Stimulated activated CD4-positive, alpha-beta T cell treated with anti-CD3 and anti-CD28 coated beads, Interleukin-12 subunit alpha, Interleukin-12 subunit beta, amount 100 ng/mL, for 48 hours (primary cell): ENCODE data around the gene CANX.
"Not testable (repeated sequence)": the region's sequence is repeated elsewhere in the genome, so short reads cannot be mapped to it uniquely, and the experiment has no call there.

ENCODE experiments used
- DNase-seq, 3 donors: peaks; one replicate each; pipeline ENCODE4 v3.0.0-alpha.2; 2020; ENCODE audit warnings: low read depth in 2 of 3, low spot score in 1 of 3

CANX gene

DNA sequence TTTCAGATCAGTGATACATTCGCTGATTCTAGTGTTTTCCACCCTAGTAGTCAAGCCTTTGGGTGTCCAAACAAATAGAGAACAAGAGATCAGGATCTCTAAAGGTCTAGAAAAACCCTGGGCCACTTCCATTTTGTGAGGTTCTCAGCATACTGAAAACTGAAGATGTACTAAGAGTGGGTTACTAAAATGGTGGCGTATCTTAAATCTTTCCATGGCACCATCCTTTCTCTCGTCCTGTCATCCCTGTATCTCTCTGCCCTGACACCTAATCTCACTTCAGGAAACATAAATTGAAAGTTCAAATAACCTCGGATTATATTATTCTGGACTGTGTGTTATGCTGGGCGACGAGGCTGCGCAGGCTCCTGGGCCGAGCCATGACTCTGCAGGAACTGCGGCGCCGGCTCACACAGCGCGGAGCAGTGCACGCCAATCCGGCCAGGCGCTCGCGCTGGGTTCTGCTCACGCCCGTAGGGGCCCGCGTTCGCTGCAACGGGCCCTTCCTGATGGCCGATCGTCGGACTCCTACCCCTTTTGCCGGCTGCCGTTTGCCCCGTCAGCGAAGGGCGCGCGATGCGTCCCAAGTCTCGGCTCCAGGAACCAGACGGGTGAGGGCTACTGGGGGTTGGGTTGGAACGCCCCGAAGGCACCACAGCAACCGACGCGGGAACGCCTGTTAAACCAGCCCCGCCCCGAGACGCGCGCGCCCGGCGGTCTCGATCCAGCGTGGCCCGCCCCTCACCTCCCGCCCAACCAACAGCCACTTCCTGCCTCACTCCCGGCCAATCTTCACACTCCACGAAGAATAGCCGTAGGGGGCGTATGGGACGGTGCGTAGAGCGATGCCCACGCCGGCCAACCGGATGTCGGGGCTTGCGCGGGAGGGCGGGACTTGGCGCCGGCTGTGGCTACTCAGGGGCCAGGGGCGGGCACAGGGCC lies 503 bp upstream of the CANX start:
- peak; percentile 97 to 99 (median 99) for DNase-seq

DNA sequence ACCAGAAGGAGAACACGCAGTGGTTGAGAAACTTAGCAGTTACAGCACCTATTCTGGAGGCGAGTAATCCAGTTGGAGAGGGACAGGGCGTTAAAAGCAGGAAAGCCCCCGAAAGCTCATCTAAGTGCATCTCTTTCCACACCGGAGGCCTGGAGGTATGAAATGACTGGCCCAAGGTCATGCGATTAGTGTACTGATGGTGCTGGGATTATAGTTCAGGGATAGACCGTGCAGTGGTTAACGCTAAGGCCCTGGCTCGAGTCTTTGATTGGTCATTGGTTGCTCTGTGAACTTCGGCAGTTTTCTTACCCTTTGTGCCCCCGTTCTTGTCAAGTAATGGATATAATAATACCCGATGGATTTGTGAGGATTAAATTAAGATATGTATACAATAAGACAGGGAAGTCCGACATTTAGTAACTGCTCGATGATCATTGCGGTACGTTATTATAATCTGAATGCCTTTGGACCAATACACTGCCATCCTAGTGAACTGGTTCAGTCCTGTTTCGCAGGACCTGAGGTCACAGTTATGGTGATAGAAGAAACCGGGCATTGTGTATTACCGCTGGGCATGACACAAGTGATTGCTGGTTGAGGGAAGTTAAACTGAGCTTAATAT lies 960 bp downstream of the CANX start:
- DNase-seq = peak; percentile 21 to 49 (median 25)

DNA sequence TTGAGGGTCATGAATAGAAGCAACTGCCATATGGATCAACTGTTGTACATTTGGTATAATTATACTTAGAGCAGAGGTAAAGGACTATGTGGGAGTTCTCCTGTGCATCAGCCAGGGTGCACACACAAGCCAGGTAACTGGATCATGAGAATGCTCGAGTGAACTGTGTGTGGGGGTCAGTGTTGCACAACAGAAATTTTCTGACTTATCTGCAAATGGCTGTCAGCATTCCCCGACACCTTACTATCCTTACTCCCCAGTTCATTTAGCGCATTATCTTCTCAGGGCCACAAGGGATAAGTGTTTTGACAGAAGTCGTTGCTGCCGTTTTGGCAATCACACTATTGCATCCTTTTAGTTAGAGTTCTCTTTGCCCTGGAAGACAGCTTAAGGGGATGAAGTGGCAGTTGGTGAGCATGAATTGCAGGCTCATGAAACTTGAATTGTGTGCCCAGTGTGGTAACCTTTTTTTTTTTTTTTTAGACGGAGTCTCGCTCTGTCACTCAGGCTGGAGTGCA lies 1.7 kb downstream of the CANX start:
- DNase-seq = no peak

DNA sequence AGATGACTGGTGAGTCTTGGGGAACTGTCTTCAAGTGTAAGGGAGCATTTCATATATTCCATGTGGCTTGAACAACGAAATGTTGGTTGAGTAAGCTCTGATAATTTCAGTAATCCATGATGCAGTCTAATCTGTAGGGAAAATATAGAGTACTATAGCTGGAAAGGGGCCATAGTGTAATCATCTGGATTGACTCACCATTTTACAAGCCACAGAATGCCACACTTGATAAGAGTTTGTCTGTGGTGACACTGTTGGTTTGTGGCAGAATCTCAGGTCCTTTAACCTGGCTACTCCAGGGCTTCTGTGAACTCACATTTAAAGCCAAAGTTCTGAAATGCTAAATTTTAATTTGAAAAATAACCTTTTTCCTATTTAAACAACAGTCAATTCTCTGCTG lies 17.5 kb downstream of the CANX start:
- no peak for DNase-seq

DNA sequence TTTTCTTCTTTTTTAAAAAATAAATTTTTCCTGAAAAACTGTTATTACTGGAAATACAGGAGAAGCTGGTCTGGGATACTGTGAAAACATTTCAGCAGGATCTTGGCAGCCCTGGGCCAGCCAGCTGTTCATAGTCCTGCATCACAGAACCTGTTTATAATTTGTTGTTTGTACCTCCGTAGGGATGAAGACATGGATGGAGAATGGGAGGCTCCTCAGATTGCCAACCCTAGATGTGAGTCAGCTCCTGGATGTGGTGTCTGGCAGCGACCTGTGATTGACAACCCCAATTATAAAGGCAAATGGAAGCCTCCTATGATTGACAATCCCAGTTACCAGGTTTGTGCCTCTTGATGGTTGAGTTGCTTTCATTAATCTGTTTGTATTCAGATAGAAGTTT lies 21.5 kb downstream of the CANX start:
- no peak for DNase-seq

DNA sequence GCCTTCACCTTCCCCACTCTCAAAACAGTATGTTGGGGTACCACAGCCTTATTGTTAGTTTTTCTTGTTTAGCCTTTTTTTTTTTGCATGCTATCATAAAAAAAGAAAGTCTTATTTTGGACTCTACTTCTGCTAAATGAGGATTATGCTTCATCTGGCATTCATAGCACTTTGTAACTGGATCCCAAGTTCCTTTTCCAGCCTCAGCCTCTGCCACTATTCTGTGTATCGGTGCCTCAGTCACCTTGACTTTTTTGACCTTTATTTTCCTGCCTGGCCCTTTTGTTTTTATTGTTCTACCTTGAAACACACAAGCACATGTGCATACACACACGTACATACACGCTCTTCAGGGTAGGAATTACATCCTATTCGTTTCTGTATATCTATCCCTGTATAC lies 25.4 kb downstream of the CANX start:
- DNase-seq = no peak

DNA sequence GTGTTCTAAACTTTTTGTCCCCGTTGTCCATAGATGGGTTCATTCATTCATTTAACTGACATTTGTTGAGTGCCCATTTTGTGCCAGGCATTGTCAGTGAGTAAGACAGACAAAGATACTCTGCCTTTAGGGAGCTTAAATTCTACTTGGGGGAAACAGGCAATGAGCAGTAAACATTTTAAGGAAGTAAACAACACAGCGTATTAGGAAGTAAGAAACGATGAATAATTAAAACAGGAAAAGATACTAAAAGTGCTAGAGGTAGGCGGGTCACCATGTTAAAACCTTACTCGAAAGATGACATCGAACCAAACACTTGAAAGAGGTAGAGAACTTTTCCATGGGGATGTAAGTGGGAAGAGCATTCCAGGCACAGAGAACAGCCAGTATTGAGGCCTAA lies 28.3 kb downstream of the CANX start:
- DNase-seq = no peak

DNA sequence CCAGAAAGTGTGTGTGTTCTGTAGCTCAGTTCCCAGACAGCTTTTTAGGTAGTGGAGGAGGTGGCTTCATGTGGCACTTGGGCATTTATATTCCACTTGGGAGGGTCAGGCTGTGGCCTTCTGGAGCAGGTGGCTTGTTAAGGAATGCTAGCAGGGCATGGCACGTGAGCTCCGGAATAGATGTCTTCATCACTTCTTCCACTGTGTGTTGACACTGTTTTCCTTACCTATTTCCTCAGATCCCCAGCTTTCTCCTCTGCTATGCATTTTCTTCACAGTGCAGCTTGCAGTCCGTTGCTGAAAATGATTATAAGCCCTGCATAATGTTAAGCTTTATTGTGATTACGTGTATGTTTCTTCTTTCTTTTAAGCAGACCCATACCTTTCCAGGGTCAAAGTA lies 30.5 kb downstream of the CANX start:
- no peak for DNase-seq

DNA sequence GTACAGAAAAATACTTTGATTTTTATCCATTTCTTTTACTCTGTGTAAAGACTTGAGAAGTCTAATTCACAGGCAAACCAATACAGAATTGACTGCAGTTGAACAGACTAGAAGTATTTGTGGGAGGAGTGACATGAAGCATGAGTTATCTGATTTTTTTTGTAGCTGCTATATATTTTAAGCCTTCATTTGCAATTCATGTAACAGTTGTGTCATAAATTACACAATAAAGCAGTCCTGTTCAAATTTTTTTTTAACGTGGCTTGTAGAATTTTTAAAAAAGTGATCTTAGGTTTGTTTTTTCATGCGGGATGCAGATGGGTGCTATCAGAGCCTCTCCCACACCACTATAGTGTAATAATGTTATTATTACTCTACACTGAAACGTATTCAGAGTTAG lies 31.0 kb downstream of the CANX start:
- no peak for DNase-seq

DNA sequence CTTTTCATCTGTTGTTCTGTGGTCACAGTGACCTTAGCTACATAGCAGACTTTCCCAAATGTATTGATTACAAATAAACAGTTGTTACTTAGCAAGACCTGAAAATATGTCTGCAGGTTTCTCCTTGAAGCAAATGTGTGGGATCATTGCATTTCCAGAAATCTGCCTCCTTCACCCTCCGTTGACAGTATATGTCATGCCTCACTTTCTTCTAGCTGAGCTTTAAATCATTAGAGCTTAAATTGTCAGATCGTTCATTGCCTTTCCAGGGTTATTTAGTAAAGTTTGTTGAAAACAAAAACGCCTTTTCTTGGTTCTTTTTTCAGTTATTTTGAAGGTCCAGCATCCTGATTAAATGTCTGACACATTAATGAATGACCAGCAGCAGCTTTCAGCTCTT lies 31.6 kb downstream of the CANX start:
- no peak for DNase-seq

DNA sequence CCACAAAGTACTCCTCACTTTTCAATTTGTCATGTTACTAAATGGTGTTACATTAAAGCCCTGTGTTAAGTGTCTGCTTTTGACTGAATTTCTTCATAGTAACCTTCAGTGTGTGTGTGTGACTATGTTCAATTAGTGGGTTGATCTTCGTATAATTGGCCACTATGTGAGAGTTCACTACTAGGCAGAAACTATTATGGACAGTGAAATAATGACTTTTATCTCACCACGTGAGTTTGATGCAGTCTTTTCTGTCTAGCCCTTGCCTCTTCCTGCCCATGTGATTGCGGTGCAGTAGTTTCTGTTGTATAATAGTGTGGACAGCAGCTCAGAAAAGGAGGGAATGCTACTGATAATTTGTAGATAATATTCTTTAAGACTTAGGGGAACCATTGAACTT lies 32.1 kb downstream of the CANX start:
- DNase-seq = no peak

DNA sequence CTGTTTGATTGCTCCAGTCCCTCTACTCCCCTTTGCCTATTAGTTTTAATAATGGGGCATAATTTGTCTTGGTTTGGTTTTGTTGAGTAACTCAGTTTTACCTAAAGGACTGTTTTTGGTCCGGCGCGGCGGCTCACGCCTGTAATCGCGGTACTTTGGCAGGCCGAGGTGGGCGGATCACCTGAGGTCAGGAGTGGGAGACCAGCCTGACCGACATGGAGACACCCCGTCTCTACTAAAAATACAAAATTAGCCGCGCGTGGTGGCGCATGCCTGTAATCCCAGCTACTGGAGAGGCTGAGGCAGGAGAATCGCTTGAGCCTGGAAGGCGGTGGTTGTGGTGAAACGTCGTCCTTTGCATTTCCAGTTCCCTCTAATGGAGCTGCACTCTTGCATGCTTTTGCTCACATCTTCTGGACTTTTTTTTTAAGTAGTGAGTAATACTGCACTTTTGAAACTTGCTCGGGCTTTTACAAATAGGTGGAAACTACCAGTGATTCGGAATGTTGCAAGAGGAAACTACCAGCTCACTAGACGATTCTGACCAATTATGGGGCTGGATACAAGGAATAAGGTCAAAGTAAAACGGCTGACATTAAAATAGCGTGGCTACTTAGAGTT lies 33.1 kb downstream of the CANX start:
- DNase-seq = peak in 2 of 3 donors; percentile 8 to 25

DNA sequence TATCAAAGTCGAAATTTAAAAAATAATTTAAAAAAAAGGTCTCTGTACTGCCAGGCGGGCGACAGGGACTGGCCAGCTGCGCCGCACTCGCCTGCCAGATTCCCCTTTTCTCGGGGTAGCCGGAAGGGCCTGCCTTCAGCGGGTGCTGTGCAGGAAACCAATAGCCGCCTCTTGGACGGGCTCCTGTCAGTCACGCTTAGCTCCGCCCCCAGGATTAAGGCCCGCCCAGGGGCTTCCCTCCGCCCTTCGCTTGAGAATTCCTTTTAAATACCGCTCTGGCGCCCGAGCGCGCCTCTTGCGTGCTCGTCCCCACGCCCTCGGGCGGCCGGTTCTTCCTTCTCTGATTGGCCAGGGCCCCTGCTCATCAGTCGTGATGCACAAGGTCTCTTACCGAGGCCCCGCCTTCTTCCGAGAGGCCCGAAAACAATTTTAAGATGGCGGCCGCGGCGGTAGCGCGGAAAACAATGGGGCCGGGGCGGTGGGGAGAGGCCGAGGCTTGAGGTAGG lies 33.7 kb downstream of the CANX start, which contains the start of gene MAML1:
Gene MAML1, plus strand, starts transcription at position 411 of the 506 bp plus-strand sequence. CDS start 291 bp downstream, outside the sequence.
- DNase-seq = peak; percentile 98 to 99 (median 99)

DNA sequence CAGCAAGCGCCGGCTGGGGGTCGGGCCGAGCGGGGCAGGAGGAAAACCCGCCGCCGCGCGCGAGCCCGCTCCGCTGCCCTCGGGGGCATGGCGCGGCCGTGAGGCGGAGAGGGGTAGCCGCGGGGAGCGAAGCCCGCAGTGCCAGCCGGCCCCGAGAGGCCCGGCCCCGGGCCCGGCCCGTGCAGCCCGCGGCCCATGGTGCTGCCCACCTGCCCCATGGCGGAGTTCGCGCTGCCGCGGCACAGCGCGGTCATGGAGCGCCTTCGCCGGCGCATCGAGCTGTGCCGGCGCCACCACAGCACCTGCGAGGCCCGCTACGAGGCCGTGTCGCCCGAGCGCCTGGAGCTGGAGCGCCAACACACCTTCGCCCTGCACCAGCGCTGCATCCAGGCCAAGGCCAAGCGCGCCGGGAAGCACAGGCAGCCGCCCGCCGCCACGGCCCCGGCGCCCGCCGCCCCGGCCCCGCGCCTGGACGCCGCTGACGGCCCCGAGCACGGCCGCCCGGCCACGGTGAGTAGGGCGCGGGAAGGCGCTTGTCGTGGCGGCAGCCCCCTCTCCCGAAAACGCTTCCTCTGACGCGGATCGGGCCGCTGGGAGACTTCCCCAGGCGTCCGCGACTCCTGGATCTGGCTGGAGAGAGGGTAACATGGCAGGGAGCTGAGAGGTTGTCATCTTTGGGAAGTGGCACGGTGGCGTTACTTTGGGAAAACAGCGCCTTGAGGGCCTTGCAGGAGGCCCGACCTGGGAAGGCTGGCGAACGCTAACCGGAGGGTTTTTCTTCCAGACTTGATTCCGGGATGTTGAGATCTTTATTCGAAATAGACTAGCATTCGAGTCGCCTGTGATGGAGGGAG lies 34.4 kb downstream of the CANX start:
- peak in 2 of 3 donors; percentile 11 to 30 for DNase-seq

DNA sequence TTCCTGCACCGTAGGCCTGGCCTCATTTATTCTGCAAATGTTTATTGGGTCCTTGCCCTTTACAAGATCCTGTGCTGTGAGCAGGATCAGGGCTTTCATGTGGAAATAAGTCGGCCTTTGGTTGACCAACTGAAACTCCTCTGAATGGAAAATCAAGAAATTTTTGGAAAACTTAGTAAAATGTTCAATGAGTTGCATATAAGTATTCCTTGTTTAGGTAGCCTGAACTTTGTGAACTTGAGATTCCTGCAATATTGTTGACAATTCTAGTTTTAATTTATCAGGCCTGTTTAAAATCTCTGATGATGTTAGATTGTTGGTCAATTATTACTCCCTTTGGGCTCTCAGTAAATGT lies 35.0 kb downstream of the CANX start:
- no peak for DNase-seq

DNA sequence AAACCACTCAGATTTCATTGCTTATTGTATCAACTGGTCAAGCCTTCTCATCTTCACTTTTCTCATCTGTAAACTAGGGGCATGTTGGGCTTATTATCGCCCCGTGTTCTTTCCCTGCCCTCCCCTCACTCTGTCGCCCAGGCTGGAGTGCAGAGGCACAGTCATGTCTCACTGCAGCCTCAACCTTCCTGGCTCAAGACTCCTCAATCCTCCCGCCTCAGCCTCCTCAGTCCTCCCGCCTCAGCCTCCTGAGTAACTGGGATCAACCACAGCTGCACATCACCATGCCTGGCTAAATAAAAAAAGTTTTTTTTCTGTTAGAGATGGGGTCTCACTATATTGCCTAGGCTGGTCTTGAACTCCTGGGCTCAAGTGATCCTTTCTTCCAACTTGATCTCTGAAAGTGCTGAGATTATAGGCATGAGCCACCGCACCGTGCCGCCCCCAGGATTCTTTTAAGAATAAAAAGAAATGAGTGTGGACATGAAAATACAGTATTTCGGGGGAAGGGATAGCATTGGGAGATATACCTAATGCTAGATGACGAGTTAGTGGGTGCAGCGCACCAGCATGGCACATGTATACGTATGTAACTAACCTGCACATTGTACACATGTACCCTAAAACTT lies 35.9 kb downstream of the CANX start:
- no peak for DNase-seq

DNA sequence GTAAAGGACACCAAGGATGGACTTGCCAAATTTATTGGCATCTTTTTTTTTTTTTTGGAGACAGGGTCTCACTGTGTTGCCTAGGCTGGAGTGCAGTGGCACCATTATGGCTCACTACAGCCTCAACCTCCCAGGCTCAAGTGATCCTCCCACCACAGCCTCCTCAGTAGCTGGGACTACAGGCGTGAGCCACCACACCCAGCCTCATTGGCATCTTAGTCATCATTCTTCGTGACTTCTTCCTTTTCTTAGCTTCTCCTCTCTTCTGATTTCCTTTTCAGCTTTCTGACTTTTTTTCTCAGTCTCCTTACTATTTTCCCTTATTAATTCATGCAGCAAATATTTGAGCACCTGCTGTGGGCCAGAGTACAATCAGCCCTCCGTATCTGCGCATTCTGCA lies 40.0 kb downstream of the CANX start:
- DNase-seq = no peak

DNA sequence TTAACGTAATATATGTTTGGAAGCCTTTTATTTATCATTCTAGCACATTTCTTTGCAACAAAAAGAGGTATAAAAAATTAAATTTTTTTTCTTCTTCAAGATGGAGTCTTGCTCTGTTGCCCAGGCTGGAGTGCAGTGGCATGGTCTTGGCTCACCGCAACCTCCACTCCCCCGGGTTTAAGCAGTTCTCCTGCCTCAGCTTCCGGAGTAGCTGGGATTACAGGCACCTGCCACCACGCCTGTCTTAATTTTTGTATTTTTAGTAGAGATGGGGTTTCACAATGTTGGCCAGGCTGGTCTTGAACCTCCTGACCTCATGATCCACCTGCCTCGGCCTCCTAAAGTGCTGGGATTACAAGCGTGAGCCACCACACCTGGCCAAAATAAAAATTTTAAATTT lies 45.3 kb downstream of the CANX start:
- not testable (repeated sequence) for DNase-seq

DNA sequence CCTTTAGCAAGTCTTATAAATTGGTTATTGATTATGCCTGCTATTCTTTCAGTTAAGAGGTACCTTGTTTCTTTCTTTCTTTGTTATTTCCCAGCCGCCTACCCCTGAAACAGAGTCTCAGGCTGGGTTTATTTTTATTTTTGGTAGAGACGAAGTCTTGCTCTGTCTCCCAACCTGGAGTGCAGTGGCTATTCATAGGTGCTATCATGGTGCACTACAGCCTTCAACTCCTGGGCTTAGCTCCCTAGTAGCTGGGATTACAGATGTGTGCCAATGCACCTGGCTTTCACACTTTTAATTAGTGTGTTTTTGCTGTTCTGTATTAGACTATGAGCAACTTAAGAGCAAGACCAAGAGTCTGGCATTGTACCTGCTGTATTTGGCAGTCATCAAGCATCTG lies 48.1 kb downstream of the CANX start:
- DNase-seq = no peak

DNA sequence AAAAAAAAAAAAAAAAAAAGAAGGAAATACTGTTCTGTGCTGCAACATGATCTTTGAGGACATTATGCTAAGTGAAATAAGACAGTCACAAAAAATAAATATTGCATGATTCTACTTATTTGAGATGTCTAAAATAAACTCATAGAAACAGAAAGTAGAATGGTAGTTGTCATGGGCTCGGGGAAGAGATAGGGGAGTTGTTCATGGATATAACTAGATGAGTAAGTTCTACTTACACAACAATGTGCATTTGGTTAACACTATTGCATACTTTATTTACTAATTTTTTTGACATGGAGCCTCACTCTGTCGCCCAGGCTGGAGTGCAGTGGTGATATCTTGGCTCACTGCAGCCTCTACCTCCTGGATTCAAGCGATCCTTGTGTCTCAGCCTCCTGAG lies 49.0 kb downstream of the CANX start:
- DNase-seq = no peak
